Epithelial cell of esophagus (primary cell): ENCODE data around the gene SRPRA.

Experiments used
- DNase-seq: peaks from one replicate; pipeline ENCODE4 v3.0.0; 2010; ENCODE audit warnings: low read depth
- H3K4me3 ChIP-seq: 2 replicates; pipeline ENCODE4 v1.5.1; 2011; ENCODE audit warnings: mild to moderate bottlenecking, low read length, control low read depth
- TF ChIP-seq, protein P1 (sequence below): IDR thresholded peaks from 2 replicates; pipeline ENCODE4 v1.5.1; 2011; ENCODE audit warnings: low read depth, mild to moderate bottlenecking, low read length, control low read depth, inconsistent platforms; ENCODE audit not compliant: insufficient read depth; ENCODE audit errors: missing control alignments

Gene SRPRA

GRCh38 chr11:126268708-126269579 lies at the start of gene SRPRA, which contains the start of gene FOXRED1:
SRPRA (minus strand) TSS chr11:126268895; CDS start chr11:126268804, 91 bp downstream.
FOXRED1 (plus strand) TSS chr11:126269154; CDS start chr11:126269207, 53 bp downstream.
- DNase-seq, result peak; percentile 100
- TF ChIP-seq, protein P1, sequence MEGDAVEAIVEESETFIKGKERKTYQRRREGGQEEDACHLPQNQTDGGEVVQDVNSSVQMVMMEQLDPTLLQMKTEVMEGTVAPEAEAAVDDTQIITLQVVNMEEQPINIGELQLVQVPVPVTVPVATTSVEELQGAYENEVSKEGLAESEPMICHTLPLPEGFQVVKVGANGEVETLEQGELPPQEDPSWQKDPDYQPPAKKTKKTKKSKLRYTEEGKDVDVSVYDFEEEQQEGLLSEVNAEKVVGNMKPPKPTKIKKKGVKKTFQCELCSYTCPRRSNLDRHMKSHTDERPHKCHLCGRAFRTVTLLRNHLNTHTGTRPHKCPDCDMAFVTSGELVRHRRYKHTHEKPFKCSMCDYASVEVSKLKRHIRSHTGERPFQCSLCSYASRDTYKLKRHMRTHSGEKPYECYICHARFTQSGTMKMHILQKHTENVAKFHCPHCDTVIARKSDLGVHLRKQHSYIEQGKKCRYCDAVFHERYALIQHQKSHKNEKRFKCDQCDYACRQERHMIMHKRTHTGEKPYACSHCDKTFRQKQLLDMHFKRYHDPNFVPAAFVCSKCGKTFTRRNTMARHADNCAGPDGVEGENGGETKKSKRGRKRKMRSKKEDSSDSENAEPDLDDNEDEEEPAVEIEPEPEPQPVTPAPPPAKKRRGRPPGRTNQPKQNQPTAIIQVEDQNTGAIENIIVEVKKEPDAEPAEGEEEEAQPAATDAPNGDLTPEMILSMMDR, result no peak
- peak within 1 kb of the TSS; percentile 99 for H3K4me3 ChIP-seq

GRCh38 chr11:126317756-126318573 lies 49.3 kb upstream of the SRPRA start:
- no peak overlapping the region for H3K4me3 ChIP-seq
- DNase-seq, result peak; percentile 30
- TF ChIP-seq, protein P1, result no peak

- TF ChIP-seq, protein P1, result no peak
- H3K4me3 ChIP-seq, result no peak overlapping the region
- DNase-seq, result no peak
Measured at GRCh38 chr11:126317432-126317755, 48.7 kb upstream of the SRPRA start.

- no peak for DNase-seq
- TF ChIP-seq, protein P1, result no peak
- no peak overlapping the region for H3K4me3 ChIP-seq
Measured at GRCh38 chr11:126313826-126314225, 45.1 kb upstream of the SRPRA start.

GRCh38 chr11:126312961-126313360 lies 44.3 kb upstream of the SRPRA start:
- no peak for DNase-seq
- TF ChIP-seq, protein P1, result no peak
- H3K4me3 ChIP-seq, result no peak overlapping the region

GRCh38 chr11:126311401-126312291 lies 43.0 kb upstream of the SRPRA start:
- TF ChIP-seq, protein P1, result no peak
- no peak for DNase-seq
- H3K4me3 ChIP-seq, result no peak overlapping the region
